DND-41 (cell line): ENCODE results near the gene SPPL3.

ENCODE experiments used
- ATAC-seq: fragments of 200-7000 bp; cut with Tn5 transposase; 3 replicates; pipeline ENCODE4 v1.9.1; 2021; ENCODE audit warnings: low read depth; ENCODE audit not compliant: insufficient read depth
- DNase-seq: peaks from one replicate; pipeline ENCODE4 v3.0.0-alpha.2; 2020
- H2AFZ ChIP-seq: 2 replicates; pipeline ENCODE4 v1.6.0; 2012; ENCODE audit warnings: low read depth, low read length
- H3K27ac ChIP-seq: 2 replicates; pipeline ENCODE4 v1.5.1; 2012; ENCODE audit warnings: low read length, inconsistent platforms
- H3K27me3 ChIP-seq: fragments of 200-600 bp; sonication (generic); 2 replicates; pipeline ENCODE4 v1.6.0; 2012; ENCODE audit warnings: low read length, mild to moderate bottlenecking, inconsistent platforms; ENCODE audit not compliant: insufficient read depth, poor library complexity
- H3K36me3 ChIP-seq: 2 replicates; pipeline ENCODE4 v1.5.1; 2012; ENCODE audit warnings: low read length, inconsistent platforms; ENCODE audit not compliant: insufficient read depth
- H3K4me1 ChIP-seq: 2 replicates; pipeline ENCODE4 v1.5.1; 2012; ENCODE audit warnings: mild to moderate bottlenecking, low read length; ENCODE audit not compliant: insufficient read depth
- H3K4me2 ChIP-seq: 2 replicates; pipeline ENCODE4 v1.6.0; 2012; ENCODE audit warnings: mild to moderate bottlenecking, moderate library complexity, low read length, inconsistent platforms; ENCODE audit not compliant: insufficient read depth
- H3K4me3 ChIP-seq, 2 experiments: fragments of 200-600 bp in 1 of 2; shearing (Covaris generic) in 1 of 2; 2 replicates each; pipeline ENCODE4 v1.5.1; 2012 to 2016; ENCODE audit warnings: inconsistent platforms in 2 of 2, low read length in 2 of 2, mild to moderate bottlenecking in 2 of 2, low read depth in 1 of 2, moderate library complexity in 1 of 2
- H3K79me2 ChIP-seq: 2 replicates; pipeline ENCODE4 v1.6.0; 2012; ENCODE audit warnings: low read length, inconsistent platforms; ENCODE audit not compliant: insufficient read depth
- H3K9ac ChIP-seq: 2 replicates; pipeline ENCODE4 v1.6.0; 2012; ENCODE audit warnings: low read depth, mild to moderate bottlenecking, inconsistent platforms, low read length, moderate library complexity
- H3K9me3 ChIP-seq: 2 replicates; pipeline ENCODE4 v1.5.1; 2012; ENCODE audit warnings: low read length, moderate library complexity, mild to moderate bottlenecking, inconsistent platforms; ENCODE audit not compliant: insufficient read depth, severe bottlenecking
- H4K20me1 ChIP-seq: 2 replicates; pipeline ENCODE4 v1.6.0; 2012; ENCODE audit warnings: low read length; ENCODE audit not compliant: insufficient read depth
- EZH2 ChIP-seq: IDR thresholded peaks from 3 replicates; pipeline ENCODE4 v1.6.1; 2012; ENCODE audit warnings: borderline replicate concordance, low read depth, mild to moderate bottlenecking, moderate library complexity, low read length, inconsistent platforms; ENCODE audit not compliant: severe bottlenecking
- TF ChIP-seq, protein P1 (sequence below): IDR thresholded peaks from 2 replicates; pipeline ENCODE4 v1.5.1; 2012; ENCODE audit warnings: borderline replicate concordance, low read length, moderate library complexity, mild to moderate bottlenecking; ENCODE audit not compliant: poor library complexity, severe bottlenecking; ENCODE audit errors: extremely low read depth

Gene SPPL3

DNA sequence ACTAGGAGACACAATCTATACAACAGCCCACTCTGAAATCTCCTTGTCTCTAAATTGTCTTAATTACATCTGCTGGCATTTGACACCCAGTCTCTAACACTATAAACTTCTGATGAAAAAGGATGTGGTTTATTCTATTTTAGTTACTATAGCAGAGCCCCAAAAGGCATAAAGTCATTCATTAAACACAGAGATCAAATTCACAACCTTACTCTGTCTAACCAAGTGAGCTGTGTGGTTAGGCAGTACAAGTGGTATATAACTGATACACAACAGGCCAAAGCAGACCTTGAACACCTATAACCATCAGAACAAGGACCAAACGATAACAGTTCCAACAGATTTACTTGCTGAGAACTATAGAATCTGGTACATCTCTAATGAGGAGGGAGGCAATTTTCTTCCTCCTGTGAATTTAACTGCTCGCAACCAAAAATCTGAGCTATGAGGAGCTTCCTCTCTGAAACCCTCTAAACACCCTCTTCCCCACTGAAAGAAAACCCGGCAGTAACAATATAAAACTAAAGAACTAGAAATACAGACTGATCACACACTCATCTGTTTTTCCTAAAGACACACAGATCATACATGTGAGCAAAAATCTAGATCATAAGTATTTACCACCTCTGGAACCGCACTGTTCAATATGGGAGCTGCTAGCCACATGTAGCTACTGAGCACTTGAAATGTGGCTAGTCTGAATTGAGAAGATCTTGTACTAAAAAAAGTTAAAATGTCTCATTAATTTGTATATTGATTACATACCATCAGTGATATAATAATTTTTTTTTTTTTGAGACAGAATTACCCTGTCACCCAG lies 17.7 kb downstream of the SPPL3 start:
- DNase-seq (no peak), ATAC-seq (peak; percentile 76)
- Histone ChIP-seq H3K4me2 (no peak overlapping the region), H3K27ac (no peak overlapping the region), H3K36me3 (no peaks in the 10 kb centered on the region), H4K20me1 (peaks cover 51% of the 10 kb centered on the region), H3K27me3 (no peaks in the 10 kb centered on the region), H2AFZ (no peak overlapping the region), H3K79me2 (peaks cover 98% of the 10 kb centered on the region), H3K9me3 (no peaks in the 10 kb centered on the region), H3K4me3 (no peak overlapping the region), H3K4me1 (peaks cover 10% of the 10 kb centered on the region; the same call in 1 of the 2 replicates), H3K9ac (no peak overlapping the region)
- no peak for TF ChIP-seq EZH2
- TF ChIP-seq, protein P1, sequence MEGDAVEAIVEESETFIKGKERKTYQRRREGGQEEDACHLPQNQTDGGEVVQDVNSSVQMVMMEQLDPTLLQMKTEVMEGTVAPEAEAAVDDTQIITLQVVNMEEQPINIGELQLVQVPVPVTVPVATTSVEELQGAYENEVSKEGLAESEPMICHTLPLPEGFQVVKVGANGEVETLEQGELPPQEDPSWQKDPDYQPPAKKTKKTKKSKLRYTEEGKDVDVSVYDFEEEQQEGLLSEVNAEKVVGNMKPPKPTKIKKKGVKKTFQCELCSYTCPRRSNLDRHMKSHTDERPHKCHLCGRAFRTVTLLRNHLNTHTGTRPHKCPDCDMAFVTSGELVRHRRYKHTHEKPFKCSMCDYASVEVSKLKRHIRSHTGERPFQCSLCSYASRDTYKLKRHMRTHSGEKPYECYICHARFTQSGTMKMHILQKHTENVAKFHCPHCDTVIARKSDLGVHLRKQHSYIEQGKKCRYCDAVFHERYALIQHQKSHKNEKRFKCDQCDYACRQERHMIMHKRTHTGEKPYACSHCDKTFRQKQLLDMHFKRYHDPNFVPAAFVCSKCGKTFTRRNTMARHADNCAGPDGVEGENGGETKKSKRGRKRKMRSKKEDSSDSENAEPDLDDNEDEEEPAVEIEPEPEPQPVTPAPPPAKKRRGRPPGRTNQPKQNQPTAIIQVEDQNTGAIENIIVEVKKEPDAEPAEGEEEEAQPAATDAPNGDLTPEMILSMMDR: no peak

DNA sequence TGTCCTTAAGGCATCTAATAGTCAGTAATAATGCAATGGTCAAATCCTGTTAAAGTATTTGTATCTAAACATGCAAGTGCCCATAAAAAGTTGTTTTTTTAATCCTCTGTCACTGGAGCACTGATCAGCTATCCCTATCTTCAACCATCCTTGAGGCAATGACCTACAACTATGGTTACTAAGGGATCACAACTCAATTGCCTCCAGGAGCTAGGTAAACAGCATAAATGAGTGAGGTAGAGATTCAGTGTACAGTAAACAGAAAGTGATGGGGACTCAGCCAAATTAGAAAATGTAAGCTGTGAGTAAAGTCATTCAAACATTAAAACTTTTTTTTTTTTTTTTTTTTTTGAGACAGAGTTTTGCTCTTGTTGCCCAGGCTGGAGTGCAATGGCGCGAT lies 18.6 kb downstream of the SPPL3 start:
- Histone ChIP-seq H3K27ac (no peak overlapping the region), H3K4me1 (peaks cover 10% of the 10 kb centered on the region; the same call in 1 of the 2 replicates), H3K79me2 (peaks cover 98% of the 10 kb centered on the region), H4K20me1 (peaks cover 50% of the 10 kb centered on the region), H3K9ac (no peak overlapping the region), H3K4me3 (no peak overlapping the region), H3K27me3 (no peaks in the 10 kb centered on the region), H3K9me3 (no peaks in the 10 kb centered on the region), H3K36me3 (no peaks in the 10 kb centered on the region), H3K4me2 (no peak overlapping the region), H2AFZ (no peak overlapping the region)
- TF ChIP-seq, protein P1: no peak
- no peak for TF ChIP-seq EZH2
- no peak for ATAC-seq
- DNase-seq: no peak

DNA sequence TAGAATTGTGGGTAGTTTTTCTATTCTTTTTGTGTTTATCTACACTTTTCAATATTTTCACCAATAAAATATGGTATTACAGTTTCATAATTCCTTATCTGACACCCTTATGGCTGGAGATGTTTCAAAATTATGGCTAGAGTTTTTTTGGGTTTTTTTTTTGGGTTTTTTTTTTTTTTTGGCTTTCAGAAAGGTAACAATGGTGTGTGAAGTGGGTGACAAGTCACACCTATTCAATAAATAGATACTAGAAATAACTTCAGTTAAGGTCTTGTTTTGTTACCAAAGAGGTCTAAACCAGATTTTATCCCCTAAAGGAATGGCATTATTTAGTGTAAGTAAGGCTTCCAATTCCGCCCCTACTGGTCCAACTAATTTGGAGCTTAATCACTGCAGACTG lies 19.5 kb downstream of the SPPL3 start:
- Histone ChIP-seq H3K79me2 (peaks cover 99% of the 10 kb centered on the region), H4K20me1 (peaks cover 58% of the 10 kb centered on the region), H3K9ac (no peak overlapping the region), H3K4me1 (peaks cover 10% of the 10 kb centered on the region; the same call in 1 of the 2 replicates), H3K36me3 (no peaks in the 10 kb centered on the region), H3K27me3 (no peaks in the 10 kb centered on the region), H3K9me3 (no peaks in the 10 kb centered on the region), H3K4me2 (no peak overlapping the region), H3K27ac (no peak overlapping the region), H3K4me3 (no peak overlapping the region), H2AFZ (no peak overlapping the region)
- TF ChIP-seq, protein P1: no peak
- no peak for TF ChIP-seq EZH2
- ATAC-seq: no peak
- DNase-seq: no peak
